HG03159 (cell line): ENCODE data around the gene ARL11.

Experiments used
- ATAC-seq: cut with Tn5 transposase; IDR thresholded peaks from one replicate; pipeline ENCODE4 v1.9.1; 2021; ENCODE audit warnings: mild to moderate bottlenecking, moderate library complexity; ENCODE audit not compliant: unreplicated experiment

The ARL11 gene

GRCh38 chr13:49646688-49647087 lies 18.4 kb downstream of the ARL11 start:
- no peak for ATAC-seq

- no peak for ATAC-seq
Observed at GRCh38 chr13:49649244-49649962, 21.1 kb downstream of the ARL11 start.

DNA sequence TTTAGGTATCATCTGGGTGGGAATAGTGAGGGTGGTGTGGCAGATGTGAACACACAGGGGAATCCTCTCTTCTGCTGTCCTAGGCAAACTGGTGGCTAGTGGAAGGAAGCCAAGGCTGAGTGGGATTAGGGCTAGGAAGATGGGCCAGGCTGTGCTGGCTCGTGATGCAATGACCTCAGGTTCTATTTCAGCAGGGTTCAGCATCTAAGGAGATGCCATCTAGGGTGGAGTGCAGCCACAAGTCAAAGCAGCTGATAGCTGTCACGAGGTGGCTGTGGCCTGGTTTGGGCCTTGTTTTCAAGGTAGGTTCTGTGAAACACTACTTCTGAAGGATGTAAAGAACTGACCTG lies 21.6 kb downstream of the ARL11 start:
- ATAC-seq = no peak

GRCh38 chr13:49651570-49652354 lies 23.5 kb downstream of the ARL11 start:
- ATAC-seq = no peak

- ATAC-seq = no peak
Observed at GRCh38 chr13:49652355-49653305, 24.3 kb downstream of the ARL11 start.

DNA sequence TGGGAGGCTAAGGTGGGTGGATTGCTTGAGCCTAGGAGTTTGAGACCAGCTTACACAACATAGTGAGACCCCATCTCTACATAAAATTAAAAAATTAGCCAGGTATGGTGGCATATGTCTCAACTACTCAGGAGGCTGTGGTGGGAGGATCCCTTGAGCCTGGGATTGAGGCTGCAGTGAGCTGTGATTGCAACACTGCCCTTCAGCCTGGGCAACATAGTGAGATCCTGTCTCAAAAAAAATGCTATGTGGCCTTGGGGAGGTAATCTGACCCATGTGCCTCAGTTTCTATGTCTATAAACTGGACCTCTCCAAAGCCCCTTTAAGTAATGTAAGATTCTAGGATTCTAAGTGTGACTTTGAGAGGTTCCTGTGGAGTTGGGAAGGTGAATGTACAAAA lies 25.2 kb downstream of the ARL11 start:
- no peak for ATAC-seq

GRCh38 chr13:49654011-49654410 lies 25.7 kb downstream of the ARL11 start:
- ATAC-seq = no peak

GRCh38 chr13:49655906-49656305 lies 27.6 kb downstream of the ARL11 start:
- ATAC-seq = no peak

DNA sequence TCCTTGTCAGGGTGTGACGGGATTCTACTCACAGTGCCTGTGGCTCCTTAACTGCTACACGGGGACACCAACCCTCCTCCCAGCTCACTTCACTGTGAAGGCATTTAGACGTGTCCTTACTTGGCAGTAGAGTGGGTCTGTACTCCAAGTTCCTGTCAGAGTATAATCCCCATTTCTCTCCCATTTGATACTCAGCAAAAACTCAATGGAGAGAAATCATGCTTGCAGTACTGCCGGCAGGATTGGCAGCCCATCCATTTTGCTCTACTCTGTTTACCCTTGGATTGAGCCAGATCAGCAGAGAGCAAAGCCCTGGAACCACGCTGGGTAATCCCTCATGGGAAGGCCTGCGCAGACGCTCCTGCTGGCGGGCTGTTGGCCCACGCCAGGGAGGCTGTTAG lies 28.9 kb downstream of the ARL11 start:
- ATAC-seq = no peak

GRCh38 chr13:49664606-49665005 lies 36.3 kb downstream of the ARL11 start:
- no peak for ATAC-seq

DNA sequence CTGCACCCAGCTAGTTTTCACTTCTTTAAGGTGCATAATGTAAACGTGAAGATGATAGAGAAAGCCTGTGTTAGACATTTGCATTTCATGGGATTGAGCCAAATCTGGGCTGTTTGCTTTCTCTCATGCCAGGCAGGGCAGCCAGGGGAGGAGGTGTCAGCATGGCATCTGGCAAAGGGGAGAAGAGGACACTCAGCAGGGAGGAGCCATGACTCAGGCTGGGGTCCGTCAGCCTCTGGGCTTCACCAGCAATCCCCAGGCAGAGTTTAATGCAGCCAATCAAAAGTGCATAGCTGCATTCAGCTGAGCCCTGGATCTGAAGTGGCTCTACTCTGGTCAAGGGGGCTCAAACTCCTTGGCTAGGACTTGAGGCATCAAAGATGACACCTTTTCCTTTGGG lies 39.5 kb downstream of the ARL11 start:
- ATAC-seq = no peak

- ATAC-seq = no peak
Observed at GRCh38 chr13:49669735-49670309, 41.5 kb downstream of the ARL11 start.

- ATAC-seq = no peak
Observed at GRCh38 chr13:49670828-49671227, 42.5 kb downstream of the ARL11 start.

DNA sequence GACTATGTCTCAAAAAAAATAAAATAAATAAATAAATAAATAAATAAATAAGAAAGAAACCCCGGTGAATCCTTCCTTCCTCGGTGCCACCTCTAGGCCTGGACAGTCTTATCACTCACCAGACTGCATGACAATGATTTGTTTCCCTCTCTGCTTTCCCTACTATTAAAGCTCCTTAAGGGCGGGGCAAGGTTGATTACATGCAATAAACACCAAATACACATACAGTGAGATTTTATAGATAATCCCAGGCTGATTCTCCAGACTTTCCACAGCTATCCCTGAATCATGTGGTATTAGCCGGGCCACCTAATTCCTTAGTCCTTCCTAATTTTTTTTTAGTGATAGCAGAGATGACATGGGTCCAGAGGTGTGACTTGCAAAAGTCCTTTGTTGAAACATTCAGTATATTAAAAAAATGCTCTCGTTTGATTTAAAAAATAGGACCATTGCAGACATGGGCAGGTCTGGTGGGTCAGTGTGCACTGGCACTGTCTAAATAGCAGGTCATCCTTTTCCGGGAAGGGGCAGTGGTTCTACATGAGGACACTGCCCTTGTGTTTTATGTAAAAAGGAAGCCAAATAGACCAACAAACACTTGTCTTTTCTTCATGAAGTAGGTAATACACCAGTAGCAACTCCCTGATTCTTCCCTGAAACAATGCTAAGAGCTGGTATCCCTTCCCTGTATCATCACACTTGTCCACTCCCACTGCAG lies 48.4 kb downstream of the ARL11 start:
- no peak for ATAC-seq

DNA sequence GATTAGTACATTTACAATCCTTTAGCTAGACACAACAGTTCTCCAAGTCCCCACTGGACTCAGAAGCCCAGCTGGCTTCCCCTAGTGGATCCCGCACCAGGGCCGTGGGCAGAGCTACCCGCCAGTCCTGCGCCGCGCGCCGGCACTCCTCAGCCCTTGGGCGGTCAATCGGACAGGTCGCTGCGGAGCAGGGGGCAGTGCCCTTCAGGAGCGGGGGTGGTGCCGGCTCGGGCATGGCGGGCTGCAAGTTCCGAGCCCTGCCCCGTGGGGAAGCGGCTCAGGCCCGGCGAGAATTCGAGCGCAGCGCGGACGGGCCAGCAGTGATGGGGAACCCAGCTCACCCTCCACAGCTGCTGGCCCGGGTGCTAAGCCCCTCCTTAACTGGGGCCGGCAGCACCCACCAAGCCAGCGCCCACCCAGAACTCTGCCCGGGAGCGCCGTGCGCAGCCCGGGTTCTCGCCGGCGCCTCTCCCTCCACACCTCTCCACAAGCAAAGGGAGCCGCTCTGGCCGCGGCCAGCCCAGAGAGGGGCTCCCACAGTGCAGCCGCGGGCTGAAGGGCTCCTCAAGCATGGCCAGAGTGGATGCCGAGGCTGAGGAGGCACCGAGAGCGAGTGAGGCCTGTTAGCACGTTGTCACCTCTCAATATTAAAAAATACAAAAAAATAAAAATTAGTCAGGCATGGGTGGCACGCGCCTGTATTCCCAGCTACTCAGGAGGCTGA lies 50.0 kb downstream of the ARL11 start:
- no peak for ATAC-seq

DNA sequence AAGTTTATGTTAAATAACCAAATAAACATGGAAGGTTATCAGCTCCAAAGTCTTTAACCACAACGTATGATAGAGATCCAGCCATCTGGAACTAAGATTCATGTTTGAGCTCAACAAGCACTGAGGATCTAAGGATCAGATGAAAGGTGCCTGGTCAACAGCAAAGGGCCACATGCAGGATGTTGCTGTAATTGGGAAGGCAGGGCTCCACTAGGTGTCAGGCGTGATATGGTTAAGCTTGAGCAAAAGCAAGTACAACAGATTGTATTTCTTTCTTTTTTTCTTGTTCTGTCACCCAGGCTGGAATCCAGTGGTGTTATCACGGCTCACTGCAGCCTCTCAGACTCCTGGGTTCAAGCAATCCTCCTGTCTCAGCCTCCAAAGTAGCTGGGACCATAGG lies 50.9 kb downstream of the ARL11 start:
- ATAC-seq = no peak

DNA sequence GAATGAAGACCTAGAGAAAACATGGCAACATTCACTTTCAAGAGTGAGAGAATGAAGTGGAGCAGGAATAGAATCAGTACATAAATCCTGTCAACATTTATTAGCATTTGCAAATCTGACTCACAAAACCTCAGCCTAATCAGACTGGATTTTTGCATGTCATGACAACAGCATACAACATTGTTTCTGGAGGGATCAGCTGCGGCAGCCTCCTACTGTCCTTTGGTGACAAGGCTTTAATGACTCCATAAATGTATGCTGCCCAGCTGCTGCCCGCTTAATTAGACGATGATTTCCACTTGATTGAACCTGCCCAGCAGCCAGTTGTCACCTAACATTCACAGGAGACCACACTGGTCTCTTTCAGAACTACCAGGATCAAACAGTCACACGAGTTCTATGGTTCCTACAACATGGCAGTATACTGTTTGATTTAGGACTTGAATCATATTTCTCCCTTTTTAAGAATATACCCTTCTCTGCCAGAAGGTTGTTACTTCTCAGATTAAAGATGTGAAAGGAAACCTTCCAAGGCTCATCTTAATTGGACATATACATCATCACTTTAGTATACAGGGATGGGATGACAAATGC lies 53.6 kb downstream of the ARL11 start:
- ATAC-seq = no peak
